Neural cell (in vitro differentiated cells): ENCODE data around the gene GCN1. TPM values are rescaled to one million over a fixed set of nuclear protein-coding genes. Genes with fewer than 3 reads are reported as not detected.

Experiments
- H2AFZ ChIP-seq: fragments of 200-600, 300-800 bp; sonication (generic), shearing (Covaris generic); 2 replicates; pipeline ENCODE4 v1.6.0; 2014; ENCODE audit warnings: low read depth, mild to moderate bottlenecking, antibody characterized with exemption, low read length, moderate library complexity
- H3F3A ChIP-seq: fragments of 200-600 bp; shearing (Covaris generic); 2 replicates; pipeline ENCODE4 v1.6.1; 2016; ENCODE audit warnings: mild to moderate bottlenecking, moderate library complexity, mixed read lengths, antibody characterized with exemption, low read length; ENCODE audit not compliant: insufficient read depth, poor library complexity, severe bottlenecking
- H3K27ac ChIP-seq: fragments of 200-600, 300-800 bp; sonication (generic), shearing (Covaris generic); 2 replicates; pipeline ENCODE4 v1.5.1; 2014; ENCODE audit warnings: mild to moderate bottlenecking, low read length, moderate library complexity
- H3K27me3 ChIP-seq: fragments of 300-800, 200-600 bp; sonication (generic), shearing (Covaris generic); 2 replicates; pipeline ENCODE4 v1.6.0; 2014; ENCODE audit warnings: mild to moderate bottlenecking, low read depth, low read length, moderate library complexity; ENCODE audit not compliant: insufficient read depth
- H3K36me3 ChIP-seq: fragments of 300-800, 200-600 bp; sonication (generic), shearing (Covaris generic); 2 replicates; pipeline ENCODE4 v1.5.1; 2014; ENCODE audit warnings: mild to moderate bottlenecking, antibody characterized with exemption, low read length, moderate library complexity; ENCODE audit not compliant: insufficient read depth
- H3K4me2 ChIP-seq: fragments of 300-800, 200-600 bp; sonication (generic), shearing (Covaris generic); 2 replicates; pipeline ENCODE4 v1.6.0; 2014; ENCODE audit warnings: mild to moderate bottlenecking, low read length
- H3K4me3 ChIP-seq: fragments of 300-800, 200-600 bp; sonication (generic), shearing (Covaris generic); 2 replicates; pipeline ENCODE4 v1.5.1; 2014; ENCODE audit warnings: mild to moderate bottlenecking, low read length, moderate library complexity
- H3K79me2 ChIP-seq: fragments of 200-600 bp; shearing (Covaris generic); replicated peaks from 2 replicates; pipeline ENCODE4 v1.6.0; 2014; ENCODE audit warnings: mild to moderate bottlenecking, low read length, moderate library complexity; ENCODE audit not compliant: insufficient read depth
- H3K9ac ChIP-seq: fragments of 300-800, 200-600 bp; sonication (generic), shearing (Covaris generic); 2 replicates; pipeline ENCODE4 v1.6.1; 2016; ENCODE audit warnings: mild to moderate bottlenecking, low read length, mixed read lengths
- H3K9me2 ChIP-seq: fragments of 200-600 bp; shearing (Covaris generic); 2 replicates; pipeline ENCODE4 v1.6.1; 2016; ENCODE audit warnings: mild to moderate bottlenecking, low read length, mixed read lengths; ENCODE audit not compliant: insufficient read depth
- H3K9me3 ChIP-seq: fragments of 200-600, 300-800 bp; sonication (generic), shearing (Covaris generic); 2 replicates; pipeline ENCODE4 v1.6.1; 2016; ENCODE audit warnings: mild to moderate bottlenecking, mixed run types, low read length, moderate library complexity, mixed read lengths
- H4K20me1 ChIP-seq: fragments of 200-600 bp; shearing (Covaris generic); 2 replicates; pipeline ENCODE4 v1.6.1; 2016; ENCODE audit warnings: mild to moderate bottlenecking, mixed run types; ENCODE audit not compliant: insufficient read depth
- EP300 ChIP-seq: fragments of 450-650 bp; conservative IDR thresholded peaks from 2 replicates; pipeline ENCODE4 v1.6.1; 2014; ENCODE audit warnings: antibody characterized with exemption, mild to moderate bottlenecking, moderate library complexity; ENCODE audit not compliant: poor library complexity, severe bottlenecking
- EZH2 ChIP-seq: fragments of 200-600, 300-800 bp; shearing (Covaris generic), sonication (generic); IDR thresholded peaks from 2 replicates; pipeline ENCODE4 v1.6.1; 2014; ENCODE audit warnings: antibody characterized with exemption, low read length, borderline replicate concordance, mild to moderate bottlenecking; ENCODE audit not compliant: insufficient read depth, poor library complexity, severe bottlenecking
- MXI1 ChIP-seq: fragments of 450-650 bp; conservative IDR thresholded peaks from 2 replicates; pipeline ENCODE4 v1.6.1; 2014; ENCODE audit warnings: antibody characterized with exemption, mild to moderate bottlenecking; ENCODE audit not compliant: poor library complexity, severe bottlenecking
- POLR2AphosphoS5 ChIP-seq: IDR thresholded peaks from 2 replicates; pipeline ENCODE4 v1.6.1; 2012
- RAD21 ChIP-seq: fragments of 450-650 bp; conservative IDR thresholded peaks from 2 replicates; pipeline ENCODE4 v1.6.1; 2014; ENCODE audit warnings: antibody characterized with exemption, mild to moderate bottlenecking, moderate library complexity
- SMC3 ChIP-seq: fragments of 450-650 bp; conservative IDR thresholded peaks from 2 replicates; pipeline ENCODE4 v1.6.1; 2014; ENCODE audit warnings: antibody characterized with exemption, mild to moderate bottlenecking, moderate library complexity; ENCODE audit not compliant: poor library complexity
- TAF1 ChIP-seq: IDR thresholded peaks from 2 replicates; pipeline ENCODE4 v1.6.1; 2012; ENCODE audit warnings: low read depth
- polyA plus RNA-seq: library from polyadenylated mRNA; depleted of rRNA; stranded (reverse); fragments of >200 nt; gene quantifications from 2 replicates; pipeline ENCODE4 v1.2.3, GENCODE V29; 2014
- TF ChIP-seq, protein P1 (sequence below): fragments of 450-650 bp; IDR thresholded peaks from 2 replicates; pipeline ENCODE4 v1.5.1; 2014; ENCODE audit warnings: antibody characterized with exemption, mild to moderate bottlenecking, moderate library complexity; ENCODE audit not compliant: poor library complexity, severe bottlenecking
- TF ChIP-seq, protein P2 (sequence below): IDR thresholded peaks from 2 replicates; pipeline ENCODE4 v1.6.1; 2012; ENCODE audit warnings: borderline replicate concordance

Gene GCN1
- polyA plus RNA-seq, 1 donor from 2014 or later = 21.5 TPM

DNA sequence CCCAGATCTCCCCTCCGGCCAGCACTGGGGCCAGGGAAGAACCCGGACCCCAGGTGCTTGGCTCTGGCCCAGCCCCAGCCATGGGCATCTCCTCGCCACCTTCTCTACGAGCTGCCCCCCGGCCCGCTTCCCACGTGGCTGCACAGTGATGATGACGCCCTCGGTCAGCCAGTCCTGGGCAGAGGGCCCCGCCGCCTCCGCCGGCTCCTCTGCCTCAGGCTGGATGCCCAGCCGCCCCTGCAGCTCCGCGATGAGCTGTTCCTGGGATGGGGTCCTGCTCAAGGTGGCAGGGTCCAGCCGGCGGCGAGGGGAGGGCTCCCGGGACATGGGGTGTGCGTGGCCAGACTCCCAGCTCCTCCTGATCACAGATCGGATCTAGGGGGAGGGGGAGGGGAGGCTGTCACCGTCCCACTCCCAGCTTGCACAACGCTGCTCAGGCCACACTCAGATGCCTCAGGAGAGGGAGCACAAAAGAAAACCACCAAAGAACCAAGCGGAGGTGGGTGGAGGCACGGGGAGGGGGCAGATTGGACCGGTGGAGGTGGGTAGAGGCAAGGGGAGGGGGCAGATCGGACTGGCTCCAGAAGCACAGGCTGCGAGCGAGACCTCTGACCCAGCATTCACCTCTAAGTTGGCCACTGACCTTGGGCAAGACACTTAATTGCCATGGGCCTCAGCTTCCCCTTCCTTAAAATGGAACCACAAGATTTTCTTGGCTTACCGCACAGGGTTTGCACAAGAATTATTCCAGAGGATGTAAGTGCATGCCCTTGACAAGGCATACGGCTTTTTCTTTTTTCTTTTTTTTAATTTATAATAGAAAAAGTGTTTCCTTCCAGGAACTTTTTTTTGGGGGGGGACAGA, 22.5 kb upstream of the GCN1 start:
- Histone ChIP-seq H3K27me3 (no peaks in the 10 kb centered on the region), H4K20me1 (no peaks in the 10 kb centered on the region), H3K79me2 (no peaks in the 10 kb centered on the region), H3F3A (no peaks in the 10 kb centered on the region), H3K9me3 (no peaks in the 10 kb centered on the region), H3K4me2 (no peak overlapping the region), H3K9ac (no peak overlapping the region), H2AFZ (no peak overlapping the region), H3K27ac (no peak overlapping the region), H3K9me2 (no peaks in the 10 kb centered on the region), H3K36me3 (peaks cover 2% of the 10 kb centered on the region), H3K4me3 (no peak overlapping the region)
- no peak for TF ChIP-seq EP300
- TF ChIP-seq, protein P1, sequence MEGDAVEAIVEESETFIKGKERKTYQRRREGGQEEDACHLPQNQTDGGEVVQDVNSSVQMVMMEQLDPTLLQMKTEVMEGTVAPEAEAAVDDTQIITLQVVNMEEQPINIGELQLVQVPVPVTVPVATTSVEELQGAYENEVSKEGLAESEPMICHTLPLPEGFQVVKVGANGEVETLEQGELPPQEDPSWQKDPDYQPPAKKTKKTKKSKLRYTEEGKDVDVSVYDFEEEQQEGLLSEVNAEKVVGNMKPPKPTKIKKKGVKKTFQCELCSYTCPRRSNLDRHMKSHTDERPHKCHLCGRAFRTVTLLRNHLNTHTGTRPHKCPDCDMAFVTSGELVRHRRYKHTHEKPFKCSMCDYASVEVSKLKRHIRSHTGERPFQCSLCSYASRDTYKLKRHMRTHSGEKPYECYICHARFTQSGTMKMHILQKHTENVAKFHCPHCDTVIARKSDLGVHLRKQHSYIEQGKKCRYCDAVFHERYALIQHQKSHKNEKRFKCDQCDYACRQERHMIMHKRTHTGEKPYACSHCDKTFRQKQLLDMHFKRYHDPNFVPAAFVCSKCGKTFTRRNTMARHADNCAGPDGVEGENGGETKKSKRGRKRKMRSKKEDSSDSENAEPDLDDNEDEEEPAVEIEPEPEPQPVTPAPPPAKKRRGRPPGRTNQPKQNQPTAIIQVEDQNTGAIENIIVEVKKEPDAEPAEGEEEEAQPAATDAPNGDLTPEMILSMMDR = no peak

DNA sequence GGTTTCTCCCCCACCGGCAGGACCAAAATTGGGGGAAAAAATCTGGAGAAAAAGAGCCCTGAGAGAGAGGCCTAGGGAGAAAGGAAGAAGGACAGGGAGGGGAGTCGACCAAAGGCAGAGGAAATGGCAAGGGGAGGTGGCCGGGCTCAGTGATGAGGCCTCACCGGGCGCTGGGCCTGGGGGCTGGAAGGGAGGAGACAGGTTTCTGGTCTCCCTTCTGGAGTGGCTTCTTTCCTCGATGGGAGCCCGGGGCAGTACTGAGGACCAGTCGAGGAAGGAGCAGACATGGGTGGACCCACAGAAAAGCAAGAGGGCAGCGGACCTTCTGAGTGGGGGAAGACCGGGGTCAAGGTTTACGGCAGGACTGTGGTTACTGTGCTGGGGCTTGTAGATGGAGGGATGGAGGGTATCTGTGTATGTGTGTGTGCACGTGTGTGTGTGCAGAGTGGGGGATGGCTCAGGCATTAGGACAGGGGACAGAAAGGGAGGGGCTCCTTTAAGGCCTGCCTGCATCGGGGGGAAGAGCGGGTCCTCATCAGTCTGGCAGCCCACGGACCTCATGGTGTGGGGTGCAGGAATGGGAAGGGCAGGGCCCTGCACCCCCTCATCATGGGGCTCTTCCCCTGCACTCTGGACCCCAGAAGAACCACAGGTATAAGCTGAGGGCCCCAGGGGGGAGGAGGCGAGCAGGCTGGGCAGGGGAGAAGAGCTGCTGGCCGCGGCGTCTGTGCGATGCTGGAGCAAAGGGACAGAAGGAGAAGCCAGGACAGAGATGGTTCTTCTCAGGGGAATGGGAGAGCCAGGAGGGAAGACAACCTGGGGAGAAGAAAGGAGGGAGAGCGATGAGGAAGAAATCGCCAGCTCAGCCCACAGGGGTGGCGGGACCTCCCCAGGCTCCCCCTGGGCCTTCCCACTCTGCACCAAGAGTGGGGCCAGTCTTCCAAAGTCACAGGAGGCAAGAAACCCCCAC, 21.5 kb upstream of the GCN1 start:
- no peak for TF ChIP-seq EZH2
- no peak for TF ChIP-seq RAD21
- no peak for TF ChIP-seq MXI1
- TF ChIP-seq SMC3 = no peak
- no peak for TF ChIP-seq POLR2AphosphoS5
- no peak for TF ChIP-seq TAF1
- TF ChIP-seq, protein P1 = no peak
- no peak for TF ChIP-seq EP300
- TF ChIP-seq, protein P2, sequence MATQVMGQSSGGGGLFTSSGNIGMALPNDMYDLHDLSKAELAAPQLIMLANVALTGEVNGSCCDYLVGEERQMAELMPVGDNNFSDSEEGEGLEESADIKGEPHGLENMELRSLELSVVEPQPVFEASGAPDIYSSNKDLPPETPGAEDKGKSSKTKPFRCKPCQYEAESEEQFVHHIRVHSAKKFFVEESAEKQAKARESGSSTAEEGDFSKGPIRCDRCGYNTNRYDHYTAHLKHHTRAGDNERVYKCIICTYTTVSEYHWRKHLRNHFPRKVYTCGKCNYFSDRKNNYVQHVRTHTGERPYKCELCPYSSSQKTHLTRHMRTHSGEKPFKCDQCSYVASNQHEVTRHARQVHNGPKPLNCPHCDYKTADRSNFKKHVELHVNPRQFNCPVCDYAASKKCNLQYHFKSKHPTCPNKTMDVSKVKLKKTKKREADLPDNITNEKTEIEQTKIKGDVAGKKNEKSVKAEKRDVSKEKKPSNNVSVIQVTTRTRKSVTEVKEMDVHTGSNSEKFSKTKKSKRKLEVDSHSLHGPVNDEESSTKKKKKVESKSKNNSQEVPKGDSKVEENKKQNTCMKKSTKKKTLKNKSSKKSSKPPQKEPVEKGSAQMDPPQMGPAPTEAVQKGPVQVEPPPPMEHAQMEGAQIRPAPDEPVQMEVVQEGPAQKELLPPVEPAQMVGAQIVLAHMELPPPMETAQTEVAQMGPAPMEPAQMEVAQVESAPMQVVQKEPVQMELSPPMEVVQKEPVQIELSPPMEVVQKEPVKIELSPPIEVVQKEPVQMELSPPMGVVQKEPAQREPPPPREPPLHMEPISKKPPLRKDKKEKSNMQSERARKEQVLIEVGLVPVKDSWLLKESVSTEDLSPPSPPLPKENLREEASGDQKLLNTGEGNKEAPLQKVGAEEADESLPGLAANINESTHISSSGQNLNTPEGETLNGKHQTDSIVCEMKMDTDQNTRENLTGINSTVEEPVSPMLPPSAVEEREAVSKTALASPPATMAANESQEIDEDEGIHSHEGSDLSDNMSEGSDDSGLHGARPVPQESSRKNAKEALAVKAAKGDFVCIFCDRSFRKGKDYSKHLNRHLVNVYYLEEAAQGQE = no peak
- H3K9ac ChIP-seq = no peak overlapping the region
- no peaks in the 10 kb centered on the region for H3K9me3 ChIP-seq
- no peaks in the 10 kb centered on the region for H3K79me2 ChIP-seq
- no peaks in the 10 kb centered on the region for H3F3A ChIP-seq
- no peaks in the 10 kb centered on the region for H3K36me3 ChIP-seq
- no peaks in the 10 kb centered on the region for H3K27me3 ChIP-seq
- no peak overlapping the region for H3K4me3 ChIP-seq
- H3K4me2 ChIP-seq = no peak overlapping the region
- no peaks in the 10 kb centered on the region for H4K20me1 ChIP-seq
- H3K27ac ChIP-seq = no peak overlapping the region
- no peaks in the 10 kb centered on the region for H3K9me2 ChIP-seq
- H2AFZ ChIP-seq = no peak overlapping the region
